SK-N-SH (cell line): ENCODE results near the gene PIP5KL1. TPM values are rescaled to one million over a fixed set of nuclear protein-coding genes. Genes with fewer than 3 reads are reported as not detected.

Experiments used
- CTCF ChIA-PET: fragments of 300-600, 350-600 bp; formaldehyde crosslinking; extraction: SDS; loops from one replicate; lab custom pipeline; 2021; lab: Yijun Ruan, JAX
- POLR2A ChIA-PET: fragments of 350-600 bp; sonication (Branson Sonifier 250); formaldehyde crosslinking; extraction: SDS; loops from one replicate; lab custom pipeline; 2020; ENCODE audit warnings: antibody characterized with exemption, inconsistent platforms; lab: Yijun Ruan, JAX
- DNase-seq: peaks from one replicate; pipeline ENCODE4 v3.0.0; 2012
- H2AFZ ChIP-seq: fragments of 200-600 bp; sonication (generic); 2 replicates; pipeline ENCODE4 v1.8.1; 2016; ENCODE audit warnings: antibody characterized with exemption, mild to moderate bottlenecking, low read depth
- H3F3A ChIP-seq: fragments of 200-600 bp; sonication (generic); replicated peaks from 2 replicates; pipeline ENCODE3; 2016; ENCODE audit warnings: antibody characterized with exemption, mild to moderate bottlenecking; ENCODE audit not compliant: insufficient read depth
- H3K27ac ChIP-seq, 2 experiments: fragments of 200-500 bp in 1 of 2; fragments of 200-600 bp in 1 of 2; sonication (Bioruptor generic) in 1 of 2; sonication (generic), shearing (Covaris generic) in 1 of 2; 2 replicates each; pipeline versions ENCODE4 v1.5.1 to v1.6.1; 2014 to 2016; ENCODE audit warnings: low read depth in 2 of 2, inconsistent platforms in 1 of 2, low read length in 1 of 2, mild to moderate bottlenecking in 1 of 2, mixed read lengths in 1 of 2
- H3K27me3 ChIP-seq: fragments of 200-600 bp; sonication (generic), shearing (Covaris generic); 2 replicates; pipeline ENCODE4 v1.6.1; 2016; ENCODE audit warnings: mixed run types; ENCODE audit not compliant: insufficient read depth
- H3K36me3 ChIP-seq, 2 experiments: fragments of 200-500 bp in 1 of 2; fragments of 200-600 bp in 1 of 2; sonication (Bioruptor generic) in 1 of 2; sonication (generic) in 1 of 2; replicated peaks in 1 of 2; 2 replicates each; pipeline versions ENCODE3 to v1.5.1; 2014 to 2016; ENCODE audit warnings: low read length in 1 of 2, mild to moderate bottlenecking in 1 of 2; ENCODE audit not compliant: insufficient read depth in 2 of 2, control insufficient read depth in 1 of 2
- H3K4me1 ChIP-seq, 2 experiments: fragments of 200-500 bp in 1 of 2; fragments of 200-600 bp in 1 of 2; sonication (Bioruptor generic) in 1 of 2; sonication (generic), shearing (Covaris generic) in 1 of 2; 2 replicates each; pipeline versions ENCODE4 v1.5.1 to v1.6.1; 2014 to 2016; ENCODE audit warnings: low read depth in 1 of 2, low read length in 1 of 2, mixed run types in 1 of 2; ENCODE audit not compliant: insufficient read depth in 2 of 2, control insufficient read depth in 1 of 2
- H3K4me2 ChIP-seq: fragments of 200-600 bp; sonication (generic), shearing (Covaris generic); 2 replicates; pipeline ENCODE4 v1.6.1; 2017; ENCODE audit warnings: mixed run types
- H3K4me3 ChIP-seq, 2 experiments: fragments of 200-500 bp in 1 of 2; fragments of 200-600 bp in 1 of 2; sonication (Bioruptor generic) in 1 of 2; sonication (generic), shearing (Covaris generic) in 1 of 2; 2 replicates each; pipeline versions ENCODE4 v1.5.1 to v1.8.1; 2014 to 2016; ENCODE audit warnings: low read depth in 2 of 2, inconsistent platforms in 1 of 2, low read length in 1 of 2, mild to moderate bottlenecking in 1 of 2, mixed read lengths in 1 of 2, moderate library complexity in 1 of 2
- H3K79me2 ChIP-seq: fragments of 200-600 bp; sonication (generic); 2 replicates; pipeline ENCODE4 v1.8.1; 2017; ENCODE audit warnings: mild to moderate bottlenecking; ENCODE audit not compliant: insufficient read depth
- H3K9ac ChIP-seq: fragments of 200-600 bp; sonication (generic); 2 replicates; pipeline ENCODE4 v1.6.1; 2017; ENCODE audit warnings: mixed run types
- H3K9me2 ChIP-seq: fragments of 200-600 bp; sonication (generic); 2 replicates; pipeline ENCODE4 v1.6.1; 2017; ENCODE audit warnings: mixed run types
- H3K9me3 ChIP-seq: fragments of 200-600 bp; sonication (generic); 2 replicates; pipeline ENCODE4 v1.6.1; 2017; ENCODE audit warnings: mixed run types, mild to moderate bottlenecking, moderate library complexity
- H4K20me1 ChIP-seq: fragments of 200-600 bp; sonication (generic); 2 replicates; pipeline ENCODE4 v1.6.1; 2017; ENCODE audit warnings: mild to moderate bottlenecking, mixed run types; ENCODE audit not compliant: insufficient read depth
- CHD2 ChIP-seq: fragments of 150-350 bp; IDR thresholded peaks from 2 replicates; pipeline ENCODE4 v1.6.1; 2018; ENCODE audit warnings: low read length; ENCODE audit not compliant: partially characterized antibody
- EP300 ChIP-seq, 2 experiments: IDR thresholded peaks; 2 replicates each; pipeline versions ENCODE4 v1.4.0 to v1.6.1; 2012; ENCODE audit warnings: borderline replicate concordance in 1 of 2, low read depth in 1 of 2, low read length in 1 of 2
- EZH2phosphoT487 ChIP-seq: fragments of 200-600 bp; sonication (generic); IDR thresholded peaks from 2 replicates; pipeline ENCODE4 v1.6.1; 2017; ENCODE audit warnings: low read depth, mixed run types, mild to moderate bottlenecking, antibody characterized with exemption, moderate library complexity, borderline replicate concordance
- GATA2 ChIP-seq: sonication (generic); formaldehyde crosslinking; IDR thresholded peaks from 2 replicates; pipeline ENCODE4 v1.5.0; 2020; ENCODE audit warnings: mild to moderate bottlenecking, missing genetic modification reagents
- IRF3 ChIP-seq: fragments of 150-350 bp; IDR thresholded peaks from 2 replicates; pipeline ENCODE4 v1.6.1; 2016; ENCODE audit warnings: mild to moderate bottlenecking, low read depth, low read length
- MEF2A ChIP-seq: IDR thresholded peaks from 2 replicates; pipeline ENCODE4 v1.4.0; 2012; ENCODE audit warnings: low read depth, borderline replicate concordance
- RXRA ChIP-seq: IDR thresholded peaks from 2 replicates; pipeline ENCODE4 v1.4.0; 2012; ENCODE audit warnings: low read depth, mild to moderate bottlenecking, borderline replicate concordance
- TAF1 ChIP-seq: IDR thresholded peaks from 2 replicates; pipeline ENCODE4 v1.6.1; 2012; ENCODE audit warnings: low read depth, mild to moderate bottlenecking, low read length, moderate library complexity, borderline replicate concordance
- TCF12 ChIP-seq: IDR thresholded peaks from 2 replicates; pipeline ENCODE4 v1.4.0; 2012
- WGBS: methylation state at CpG from one replicate; pipeline ENCODE4 v1.1.6; 2017; ENCODE audit warnings: low lambda C conversion rate; 5-methylcytosine and 5-hydroxymethylcytosine counted together
- polyA plus RNA-seq, 3 experiments: library from polyadenylated mRNA; depleted of rRNA; stranded (reverse); fragments of >200 nt; gene quantifications; 2 replicates each; pipeline ENCODE4 v1.2.3, GENCODE V29; 2012
- TF ChIP-seq, protein P1 (sequence below): IDR thresholded peaks from 2 replicates; pipeline ENCODE4 v1.4.0; 2012; ENCODE audit warnings: low read depth, borderline replicate concordance

Gene PIP5KL1
- polyA plus RNA-seq, 1 of the 3 experiments (the other 2 are of a cell fraction), result 4.0 TPM

DNA sequence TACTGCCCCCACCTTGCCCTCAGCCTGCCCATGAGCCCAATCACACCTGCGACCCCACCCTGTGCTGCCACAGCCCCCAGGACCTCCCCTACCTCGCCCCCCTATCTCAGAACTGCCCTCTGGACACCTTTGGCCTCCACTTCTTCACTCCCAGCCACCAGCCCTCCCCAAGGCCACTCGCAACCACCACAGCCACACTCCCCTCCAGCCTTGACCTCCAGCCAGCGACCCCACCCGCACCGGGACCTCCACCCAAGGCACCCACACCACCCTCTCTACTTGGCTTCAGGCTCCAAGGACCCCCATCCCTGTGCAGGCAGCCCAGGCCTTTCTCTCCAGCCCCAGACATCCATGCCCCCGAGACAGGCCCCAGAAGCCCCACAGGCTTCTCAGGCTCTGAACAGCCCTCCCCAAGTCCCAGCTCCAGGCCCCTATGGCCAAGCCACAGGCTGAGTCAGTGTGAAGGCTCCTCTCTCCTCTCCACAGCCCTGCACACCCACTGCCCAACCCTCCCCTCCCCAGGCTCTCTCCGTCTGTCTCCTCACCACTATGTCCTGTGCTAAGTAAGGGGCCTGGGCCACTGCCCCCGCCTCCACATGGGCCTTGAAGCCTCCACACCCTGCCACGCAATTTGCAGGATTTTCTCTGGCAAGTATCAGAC lies 55.1 kb downstream of the PIP5KL1 start:
- no peak overlapping the region for H3K4me3 ChIP-seq
- no peak for TF ChIP-seq EP300 (IDR thresholded peaks at IDR 0.05; ENCODE audit: borderline replicate concordance in 1 of 2, low read depth in 1 of 2, low read length in 1 of 2)
- no peak overlapping the region for H2AFZ ChIP-seq
- no peaks in the 10 kb centered on the region for H3K9me3 ChIP-seq
- ChIA-PET POLR2A (no interaction called here), CTCF (interaction anchor here (5.9 kb wide), 1 partner anchor 45 kb away, joined by 31 read pairs; no protein-coding TSS in a partner anchor)
- H3K9me2 ChIP-seq, result no peaks in the 10 kb centered on the region
- peaks cover 9 to 39% of the 10 kb centered on the region in 2 experiments; a peak in 2 of 4 replicates for H3K4me1 ChIP-seq
- H3K9ac ChIP-seq, result no peak overlapping the region
- H3K4me2 ChIP-seq, result peak overlapping the region; percentile 33; the same call in 1 of the 2 replicates
- peaks cover 7% of the 10 kb centered on the region; the same call in 1 of the 2 replicates for H3K79me2 ChIP-seq
- H3K36me3 ChIP-seq, result peaks cover 0 to 12% of the 10 kb centered on the region in 2 experiments
- H3K27me3 ChIP-seq, result no peaks in the 10 kb centered on the region
- no peaks in the 10 kb centered on the region for H4K20me1 ChIP-seq
- peaks cover 2% of the 10 kb centered on the region for H3F3A ChIP-seq
- no peak overlapping the region for H3K27ac ChIP-seq
- WGBS, result 88% methylated on average over 10 of the region's 10 CpGs
- DNase-seq, result no peak

DNA sequence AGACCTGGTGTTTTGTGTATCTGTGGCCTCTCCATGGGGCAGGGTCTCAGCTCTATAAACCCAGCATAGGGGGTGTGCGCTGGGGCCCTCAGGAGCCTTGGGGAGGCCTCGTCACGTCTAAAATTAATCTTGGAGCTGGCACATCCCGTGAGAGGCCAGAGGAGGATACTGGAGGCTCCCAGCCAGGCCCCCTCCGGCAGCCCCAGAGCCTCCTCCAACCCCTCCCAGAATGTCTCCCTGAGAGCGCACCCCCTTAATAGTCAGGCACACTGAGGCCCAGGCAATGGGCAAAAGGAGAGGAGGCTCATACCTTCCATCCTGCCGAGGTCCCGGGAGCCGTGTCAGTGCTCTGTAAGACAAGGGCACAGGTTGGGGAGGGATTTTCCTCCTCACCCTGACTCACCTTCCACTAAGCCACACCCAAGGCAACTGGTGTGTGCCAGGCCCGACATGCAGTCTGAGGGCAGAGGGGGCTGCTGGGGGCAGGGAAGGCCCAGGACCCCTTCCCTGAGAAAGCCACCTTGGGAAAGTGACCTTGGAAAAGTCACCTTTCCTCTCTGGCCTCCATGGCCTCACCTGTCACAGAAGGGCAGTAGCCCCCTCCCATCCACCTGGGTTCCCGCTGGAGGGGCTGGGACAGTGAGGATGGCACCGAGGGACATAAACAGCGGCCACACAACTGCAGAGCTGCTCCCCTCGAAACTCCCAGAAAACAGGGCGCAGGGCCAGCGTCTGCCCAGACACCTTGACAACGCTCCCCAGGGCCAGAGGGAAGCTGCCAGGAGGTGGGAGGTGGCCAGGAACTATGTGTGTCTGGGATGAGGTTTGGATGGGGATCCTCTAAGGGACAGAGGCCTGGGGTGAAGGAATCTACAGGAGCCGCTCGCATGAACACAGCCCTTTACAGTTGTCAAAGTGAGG lies 56.0 kb downstream of the PIP5KL1 start:
- no peaks in the 10 kb centered on the region for H4K20me1 ChIP-seq
- no peaks in the 10 kb centered on the region for H3K27me3 ChIP-seq
- H3K4me2 ChIP-seq, result no peak overlapping the region; the same call in 1 of the 2 replicates
- H2AFZ ChIP-seq, result no peak overlapping the region
- 86% methylated on average over 7 of the region's 19 CpGs for WGBS
- TF ChIP-seq, protein P1, sequence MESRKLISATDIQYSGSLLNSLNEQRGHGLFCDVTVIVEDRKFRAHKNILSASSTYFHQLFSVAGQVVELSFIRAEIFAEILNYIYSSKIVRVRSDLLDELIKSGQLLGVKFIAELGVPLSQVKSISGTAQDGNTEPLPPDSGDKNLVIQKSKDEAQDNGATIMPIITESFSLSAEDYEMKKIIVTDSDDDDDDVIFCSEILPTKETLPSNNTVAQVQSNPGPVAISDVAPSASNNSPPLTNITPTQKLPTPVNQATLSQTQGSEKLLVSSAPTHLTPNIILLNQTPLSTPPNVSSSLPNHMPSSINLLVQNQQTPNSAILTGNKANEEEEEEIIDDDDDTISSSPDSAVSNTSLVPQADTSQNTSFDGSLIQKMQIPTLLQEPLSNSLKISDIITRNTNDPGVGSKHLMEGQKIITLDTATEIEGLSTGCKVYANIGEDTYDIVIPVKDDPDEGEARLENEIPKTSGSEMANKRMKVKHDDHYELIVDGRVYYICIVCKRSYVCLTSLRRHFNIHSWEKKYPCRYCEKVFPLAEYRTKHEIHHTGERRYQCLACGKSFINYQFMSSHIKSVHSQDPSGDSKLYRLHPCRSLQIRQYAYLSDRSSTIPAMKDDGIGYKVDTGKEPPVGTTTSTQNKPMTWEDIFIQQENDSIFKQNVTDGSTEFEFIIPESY, result no peak
- TF ChIP-seq IRF3 (no peak), TAF1 (no peak), EZH2phosphoT487 (no peak), CHD2 (no peak), GATA2 (CRISPR knock-in tag) (no peak), MEF2A (no peak), RXRA (no peak), TCF12 (no peak)
- H3K4me1 ChIP-seq, result peaks cover 9 to 39% of the 10 kb centered on the region in 2 experiments; a peak in 2 of 4 replicates
- ChIA-PET CTCF (interaction anchor here (0.8 to 10.6 kb wide), 7 partner anchors 10 to 139 kb away, joined by 3 to 116 read pairs (median 31); partner anchors contain the start of genes CDK9, ENG and TOR2A), POLR2A (interaction anchor here (0.8 to 0.9 kb wide), 3 partner anchors 10 to 82 kb away, joined by 3 read pairs; no protein-coding TSS in a partner anchor)
- H3F3A ChIP-seq, result no peaks in the 10 kb centered on the region
- peaks cover 7% of the 10 kb centered on the region; the same call in 1 of the 2 replicates for H3K79me2 ChIP-seq
- H3K9ac ChIP-seq, result no peak overlapping the region
- peaks cover 0 to 12% of the 10 kb centered on the region in 2 experiments for H3K36me3 ChIP-seq
- H3K27ac ChIP-seq, result no peak overlapping the region
- H3K9me2 ChIP-seq, result no peaks in the 10 kb centered on the region
- no peaks in the 10 kb centered on the region for H3K9me3 ChIP-seq
- DNase-seq, result no peak
- no peak overlapping the region for H3K4me3 ChIP-seq
